Activated CD8-positive, alpha-beta memory T cell treated with anti-CD3 and anti-CD28 coated beads for 36 hours (primary cell): ENCODE data around the gene ZMIZ2. TPM values are rescaled to one million over a fixed set of nuclear protein-coding genes. Genes with fewer than 3 reads are reported as not detected.

Experiments used
- CTCF ChIA-PET: fragments of 350-600 bp; sonication (Branson Sonifier 250); formaldehyde crosslinking; loops from one replicate; lab custom pipeline; 2021; ENCODE audit warnings: antibody characterized with exemption; lab: Charles Lee
- POLR2A ChIA-PET: fragments of 350-600 bp; sonication (Branson Sonifier 250); formaldehyde crosslinking; loops from one replicate; lab custom pipeline; 2021; ENCODE audit warnings: antibody characterized with exemption; lab: Charles Lee
- total RNA-seq, 2 experiments: library from RNA; stranded (reverse); gene quantifications; one replicate each; pipeline ENCODE4 v1.2.3, GENCODE V29; 2021

Gene ZMIZ2
- total RNA-seq, 2 experiments from 2014 or later = 135 to 141 TPM

- CTCF ChIA-PET = interaction anchor here (0.5 kb wide), 1 partner anchor 108 kb away, joined by 3 read pairs; no protein-coding TSS in a partner anchor
- POLR2A ChIA-PET = no interaction called here
Observed at GRCh38 chr7:44811571-44811970, 62.9 kb downstream of the ZMIZ2 start.

- POLR2A ChIA-PET = no interaction called here
- CTCF ChIA-PET = no interaction called here
Observed at GRCh38 chr7:44814919-44815318, 66.3 kb downstream of the ZMIZ2 start.

- POLR2A ChIA-PET = no interaction called here
- CTCF ChIA-PET = no interaction called here
Observed at GRCh38 chr7:44819292-44819691, 70.6 kb downstream of the ZMIZ2 start.

Other genes starting within 250 kb of the ZMIZ2 start
- not detected for gene NPC1L1, start 207.5 kb upstream of the ZMIZ2 start, total RNA-seq
- 100 to 1,000 TPM; 144 to 155 TPM for gene DDX56, start 174.9 kb upstream of the ZMIZ2 start, total RNA-seq
- 10 to 100 TPM; 78.8 to 82.0 TPM for gene TMED4, start 166.6 kb upstream of the ZMIZ2 start, total RNA-seq
- 10 to 100 TPM; 82.1 to 86.4 TPM for gene OGDH, start 142.2 kb upstream of the ZMIZ2 start, total RNA-seq
- gene PPIA, start 47.8 kb downstream of the ZMIZ2 start, total RNA-seq = 1,000 to 10,000 TPM; 3,204 to 3,232 TPM
- gene H2AZ2, start 99.2 kb downstream of the ZMIZ2 start, total RNA-seq = 100 to 1,000 TPM; 228 to 247 TPM
- 10 to 100 TPM; 39.3 to 39.8 TPM for gene PURB, start 136.7 kb downstream of the ZMIZ2 start, total RNA-seq
- 100 to 1,000 TPM; 316 TPM for gene MYO1G, start 230.2 kb downstream of the ZMIZ2 start, total RNA-seq